Embryonic facial prominence (tissue), 1 donor: Measurements from ENCODE around the gene HS6ST1.

Experiments
- DNase-seq: peaks from one replicate; pipeline ENCODE4 v3.0.0-alpha.2; 2016; ENCODE audit errors: extremely low spot score

The HS6ST1 gene

DNA sequence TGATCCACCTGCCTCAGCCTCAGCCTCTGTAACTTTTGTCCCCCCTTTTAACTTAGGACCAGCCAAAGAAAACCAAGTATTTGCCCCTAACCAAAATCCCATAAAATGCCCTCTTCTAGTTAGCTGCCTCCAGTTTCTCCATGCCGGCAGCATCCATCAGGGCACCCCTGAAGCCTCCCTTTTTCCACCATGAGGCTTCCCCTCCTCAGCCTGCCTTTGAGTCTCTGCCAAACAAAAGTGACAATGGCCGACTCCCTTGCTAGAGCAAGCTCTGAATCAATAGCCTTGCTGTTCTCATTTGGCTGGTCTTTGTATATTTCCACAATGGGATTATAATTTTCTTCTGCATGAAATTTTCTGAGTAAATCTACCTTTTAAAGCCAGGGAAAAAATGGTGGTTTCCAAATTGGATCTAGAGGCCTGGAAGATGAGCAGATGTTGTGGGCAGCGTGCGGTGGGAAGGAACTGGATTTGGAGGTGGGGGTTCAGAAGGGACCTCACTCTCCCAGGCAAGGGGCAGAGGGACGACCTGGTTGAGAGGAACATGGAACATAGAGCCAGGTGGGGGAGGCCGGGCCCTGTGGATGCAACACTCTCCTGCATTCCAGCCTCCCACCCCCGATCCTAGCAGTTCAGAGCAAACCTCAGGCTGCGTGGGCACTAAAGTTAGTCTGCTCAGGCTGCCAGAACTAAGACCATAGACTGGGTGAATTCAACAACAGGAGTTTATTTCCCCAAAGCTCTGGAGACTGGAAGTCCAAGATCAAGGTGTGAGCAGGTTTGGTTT lies 80.6 kb downstream of the HS6ST1 start:
- DNase-seq, result no peak

DNA sequence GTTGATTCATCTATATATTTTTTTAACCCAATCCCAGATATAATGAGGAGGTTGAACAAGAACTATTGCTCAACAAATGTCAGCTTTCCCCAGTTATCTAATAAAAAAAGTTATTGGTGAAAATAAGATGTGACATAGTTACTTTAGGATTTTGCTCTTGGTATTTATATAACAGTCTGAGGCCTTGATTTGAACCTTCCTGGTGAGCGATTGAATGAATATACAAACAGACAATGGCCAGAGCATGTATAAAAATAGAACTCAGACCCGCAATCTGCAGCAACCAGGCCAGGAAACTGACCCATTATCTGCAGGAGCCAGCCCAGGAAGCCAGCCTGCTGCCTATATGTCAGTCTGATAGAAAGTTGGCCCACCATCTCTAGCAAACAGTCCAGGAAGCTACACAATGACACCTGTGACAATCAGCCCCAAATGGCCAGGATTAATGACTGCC lies 81.6 kb downstream of the HS6ST1 start:
- DNase-seq, result no peak

DNA sequence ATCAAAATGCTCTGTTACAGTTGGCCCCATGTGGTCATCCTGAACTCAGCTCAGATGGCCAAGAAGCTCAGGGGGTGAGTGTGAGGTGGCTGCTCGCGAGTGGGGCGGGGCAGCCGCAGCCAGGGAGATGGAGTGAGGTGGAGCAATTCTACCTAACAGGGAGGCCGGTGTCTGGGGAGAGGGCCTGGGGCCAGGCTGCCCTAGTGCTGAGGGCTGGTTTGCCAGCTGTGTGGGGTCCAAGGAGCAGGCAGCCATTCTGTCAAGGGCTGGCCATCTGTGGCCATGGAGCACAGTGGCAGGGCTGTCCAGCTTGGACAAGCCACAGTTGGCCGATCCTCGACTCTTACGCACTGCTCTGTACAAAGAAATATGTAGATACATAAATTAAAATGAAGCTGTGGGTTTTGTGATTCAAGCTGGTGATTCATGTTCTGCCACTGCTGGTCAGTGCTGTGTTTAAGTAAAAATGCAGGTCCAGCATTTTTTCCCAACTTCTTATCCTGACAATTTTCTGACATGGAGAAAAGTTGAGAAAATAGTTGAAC lies 82.1 kb downstream of the HS6ST1 start:
- no peak for DNase-seq

DNA sequence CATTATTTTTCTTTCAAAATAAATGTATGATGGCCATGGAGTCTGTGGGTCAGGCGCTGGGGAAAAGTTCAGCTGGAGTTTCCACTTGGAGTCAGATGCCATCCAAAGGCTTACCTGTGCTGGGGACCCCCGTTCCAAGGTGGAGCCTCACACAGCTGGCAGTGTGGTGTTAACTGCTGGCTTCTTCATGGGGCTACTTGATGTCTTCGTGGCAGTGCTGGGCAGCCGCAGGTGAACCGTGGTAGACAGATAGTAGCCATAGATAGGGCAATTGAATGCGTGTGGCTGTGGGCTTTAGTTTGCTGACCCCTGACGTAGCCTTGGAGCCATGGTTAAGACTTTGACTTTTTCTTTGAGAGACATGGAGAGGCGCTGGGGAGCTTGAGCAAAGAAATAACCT lies 83.1 kb downstream of the HS6ST1 start:
- no peak for DNase-seq

DNA sequence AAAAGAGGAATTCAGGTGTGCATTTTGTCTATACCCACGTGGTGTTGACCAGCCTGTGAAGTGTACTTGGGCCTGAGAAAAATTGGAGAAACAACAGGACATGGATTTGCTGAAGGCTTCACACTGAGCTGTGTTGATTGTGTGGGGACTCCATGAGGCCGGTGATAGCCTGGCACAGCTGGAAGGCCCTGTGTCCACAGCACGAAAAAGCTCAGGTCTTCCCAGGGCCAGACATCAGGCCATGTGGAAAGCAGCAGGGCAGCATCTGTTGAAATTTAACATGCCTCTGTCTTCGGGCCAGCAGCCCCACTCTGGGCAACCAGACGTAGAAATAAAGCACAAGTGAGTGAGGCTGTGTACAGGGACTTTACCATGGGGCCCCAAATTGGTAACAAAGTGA lies 84.1 kb downstream of the HS6ST1 start:
- no peak for DNase-seq

DNA sequence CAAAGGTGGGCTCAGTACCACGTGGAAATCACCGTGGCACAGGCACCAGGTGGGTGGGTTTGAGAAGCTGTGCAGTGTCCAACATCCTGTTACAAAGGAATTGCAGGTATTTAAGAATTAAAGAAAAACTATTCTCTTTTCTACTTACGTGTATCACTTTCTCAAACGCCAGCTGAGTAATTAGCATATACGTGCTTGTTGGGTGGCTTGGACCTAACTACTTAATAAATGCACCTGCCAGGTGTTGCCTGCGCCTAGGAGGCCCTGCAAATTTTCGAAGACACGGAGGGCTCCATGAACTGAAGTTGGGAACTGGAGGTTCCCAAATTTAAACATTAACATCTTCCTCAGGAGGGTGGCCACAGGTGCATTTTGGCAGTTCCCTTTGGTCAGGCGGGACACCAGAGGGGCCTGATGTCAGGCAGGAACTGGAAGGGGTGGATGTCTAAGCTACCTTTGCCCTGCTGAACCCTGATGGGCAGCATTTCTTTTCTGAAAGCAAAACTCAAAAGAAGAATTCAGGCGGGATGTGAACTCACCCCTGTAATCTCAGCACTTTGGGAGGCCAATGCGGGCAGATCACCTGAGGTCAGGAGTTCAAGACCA lies 84.8 kb downstream of the HS6ST1 start:
- DNase-seq, result no peak

DNA sequence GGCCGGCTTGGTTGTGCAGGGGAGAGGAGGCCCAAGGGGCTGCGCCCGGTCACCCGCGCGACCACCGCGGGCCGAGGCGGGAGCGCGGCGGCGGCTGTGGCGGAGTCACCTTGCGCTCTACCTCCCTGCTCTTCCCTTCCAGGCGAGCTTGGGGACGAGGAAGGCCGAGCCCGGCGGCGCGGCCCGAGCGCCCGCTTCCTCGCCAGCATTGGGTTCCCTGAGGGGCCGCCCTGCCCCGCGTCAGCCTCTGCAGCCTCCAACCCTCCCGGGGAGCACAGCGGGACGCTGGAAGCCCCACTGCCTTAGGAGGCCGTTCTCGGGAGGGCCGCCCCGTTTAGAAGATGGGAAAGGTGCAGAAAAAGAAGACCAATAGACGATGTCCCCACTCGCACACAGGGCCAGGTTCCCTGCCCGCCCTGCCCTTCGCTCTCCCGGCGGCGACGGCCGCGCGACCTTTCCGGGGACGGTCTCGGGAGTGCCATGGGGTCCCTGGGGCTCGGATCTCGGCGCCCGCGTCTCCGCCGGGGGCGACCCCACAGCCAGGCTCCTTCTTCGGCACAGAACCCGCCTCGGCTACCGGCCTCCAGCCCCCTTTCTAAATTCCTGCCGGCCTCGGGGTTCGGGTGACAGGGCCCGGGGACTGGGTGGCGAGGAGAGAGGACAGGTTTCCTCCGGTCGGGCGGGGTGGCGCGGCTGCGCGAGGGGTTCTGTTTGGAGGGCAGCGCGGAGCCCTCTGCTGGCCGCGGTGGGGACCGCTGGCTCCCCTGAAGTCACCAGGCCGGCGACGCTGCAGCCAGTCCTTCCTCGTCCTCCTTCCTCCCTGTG lies 85.5 kb downstream of the HS6ST1 start:
- DNase-seq, result peak; percentile 36

DNA sequence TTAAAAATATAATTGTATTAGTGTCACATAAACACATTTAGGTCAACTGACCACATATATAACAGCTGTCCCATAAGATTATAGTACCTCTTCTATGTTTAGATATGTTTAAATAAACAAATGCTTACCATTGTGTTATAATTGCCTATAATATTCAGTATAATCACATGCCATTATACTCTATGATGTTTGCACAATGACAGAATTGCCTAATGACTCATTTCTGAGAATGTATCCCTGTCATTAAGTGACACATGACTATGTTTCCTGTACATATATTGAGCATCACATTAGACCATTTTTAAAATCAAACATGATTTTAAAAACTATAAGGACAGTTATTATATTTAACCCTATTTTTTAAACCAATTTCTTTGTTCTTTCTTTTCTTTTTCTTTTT lies 89.8 kb downstream of the HS6ST1 start:
- no peak for DNase-seq

DNA sequence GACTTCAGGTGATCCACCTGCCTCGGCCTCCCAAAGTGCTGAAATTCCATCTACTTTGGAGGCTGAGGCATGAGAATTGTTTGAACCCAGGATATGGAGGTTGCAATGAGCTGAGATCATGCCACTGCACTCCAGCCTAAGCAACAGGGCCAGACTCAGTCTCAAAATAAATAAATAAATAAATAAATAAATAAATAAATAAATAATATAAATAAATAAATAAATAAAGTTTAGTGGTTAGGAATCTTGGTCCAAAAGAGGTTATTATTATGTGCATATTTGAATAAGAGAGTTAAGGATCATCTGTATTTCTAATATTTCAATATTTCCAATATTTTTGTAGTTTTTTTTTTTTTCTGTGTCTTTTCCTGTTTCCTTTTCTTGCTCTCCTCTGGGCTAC lies 90.8 kb downstream of the HS6ST1 start:
- DNase-seq, result no peak

DNA sequence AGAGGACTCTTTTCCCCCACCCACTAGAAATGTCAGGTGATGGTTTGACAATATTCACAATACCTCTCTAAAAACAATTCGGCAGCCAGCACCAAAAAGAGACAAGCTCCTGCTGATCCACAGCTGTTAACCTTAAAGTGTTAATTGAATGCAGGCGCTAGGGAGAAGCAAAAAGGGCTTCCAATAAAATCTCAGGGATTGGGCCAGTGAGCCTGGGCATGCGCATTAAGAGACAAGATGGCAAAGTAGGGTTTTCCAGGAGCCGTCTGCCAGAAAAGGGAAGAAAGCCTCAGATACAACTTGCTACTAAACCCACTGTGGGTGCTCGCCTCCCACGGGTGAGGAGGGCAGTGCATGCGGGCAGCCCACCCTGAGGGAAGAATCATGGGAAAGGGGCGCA lies 98.8 kb downstream of the HS6ST1 start:
- DNase-seq, result no peak

DNA sequence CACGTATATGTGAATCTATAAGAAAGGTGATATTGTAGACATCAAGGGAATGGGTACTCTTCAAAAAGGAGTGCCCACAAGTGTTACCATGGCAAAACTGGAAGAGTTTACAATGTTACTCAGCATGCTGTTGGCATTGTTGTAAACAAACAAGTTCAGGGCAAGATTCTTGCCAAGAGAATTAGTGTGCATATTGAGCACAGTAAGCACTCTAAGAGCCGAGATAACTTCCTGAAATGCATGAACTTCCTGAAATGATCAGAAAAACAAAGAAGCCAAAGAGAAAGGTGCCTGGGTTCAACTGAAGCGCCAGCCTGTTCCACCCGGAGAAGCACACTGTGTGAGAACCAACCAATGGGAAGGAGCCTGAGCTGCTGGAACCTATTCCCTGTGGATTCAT lies 101.0 kb downstream of the HS6ST1 start:
- DNase-seq, result no peak

DNA sequence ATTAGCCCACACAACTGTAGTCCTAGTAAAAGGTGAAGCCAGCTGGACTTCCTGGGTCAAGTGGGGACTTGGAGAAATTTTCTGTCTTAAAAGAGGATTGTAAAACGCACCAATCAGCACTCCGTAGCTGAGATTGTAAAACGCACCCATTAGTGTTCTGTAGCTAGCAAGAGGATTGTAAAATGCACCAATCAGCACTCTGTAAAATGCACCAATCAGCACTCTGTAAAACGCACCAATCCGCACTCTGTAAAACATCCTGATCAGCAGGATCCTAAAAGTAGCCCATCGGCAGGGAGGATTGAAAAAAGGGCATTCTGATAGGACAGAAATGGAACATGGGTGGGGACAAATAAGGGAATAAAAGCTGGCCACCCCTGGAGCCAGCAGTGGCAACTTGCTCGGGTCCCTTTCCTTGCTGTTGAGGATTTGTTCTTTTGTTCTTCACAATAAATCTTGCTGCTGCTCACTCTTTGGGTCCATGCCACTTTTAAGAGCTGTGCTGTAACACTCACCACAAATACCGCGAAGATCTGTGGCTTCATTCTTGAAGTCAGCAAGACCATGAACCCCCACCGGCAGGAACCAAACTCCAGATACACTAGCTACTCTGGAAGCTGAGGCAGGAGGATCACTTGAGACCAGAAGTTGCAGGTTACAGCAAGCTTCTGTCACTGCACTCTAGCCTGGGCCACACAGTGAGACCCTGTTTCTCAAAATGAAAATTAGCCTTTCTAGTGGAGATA lies 102.6 kb downstream of the HS6ST1 start:
- no peak for DNase-seq
